ENCODE data around the gene CNOT6.
A peak's percentile ranks its signal among the peaks of the same experiment; 100 is the strongest.

Gene CNOT6

GRCh38 chr5:180603076-180603594, 109.0 kb downstream of the CNOT6 start:
- DNase-seq, result no peak

GRCh38 chr5:180604271-180604670, 110.1 kb downstream of the CNOT6 start:
- no peak for DNase-seq

- DNase-seq, result peak; percentile 31
These were observed 111.5 kb downstream of the CNOT6 start for GRCh38 chr5:180605554-180606214.

- DNase-seq, result no peak
These were observed 112.1 kb downstream of the CNOT6 start for GRCh38 chr5:180606215-180606785.

- no peak for DNase-seq
These were observed 113.8 kb downstream of the CNOT6 start for GRCh38 chr5:180607861-180608571.

GRCh38 chr5:180608572-180609310, 114.6 kb downstream of the CNOT6 start:
- no peak for DNase-seq

GRCh38 chr5:180609386-180609785, 115.2 kb downstream of the CNOT6 start:
- no peak for DNase-seq

GRCh38 chr5:180609817-180610550, 115.8 kb downstream of the CNOT6 start:
- DNase-seq, result no peak

- no peak for DNase-seq
These were observed 117.1 kb downstream of the CNOT6 start for GRCh38 chr5:180611140-180611850.

GRCh38 chr5:180612683-180613082, 118.5 kb downstream of the CNOT6 start:
- no peak for DNase-seq

GRCh38 chr5:180613188-180613813, 119.1 kb downstream of the CNOT6 start:
- no peak for DNase-seq

- no peak for DNase-seq
These were observed 119.6 kb downstream of the CNOT6 start for GRCh38 chr5:180613814-180614188.

GRCh38 chr5:180618487-180618828, 124.3 kb downstream of the CNOT6 start:
- no peak for DNase-seq

- DNase-seq, result no peak
These were observed 124.8 kb downstream of the CNOT6 start for GRCh38 chr5:180618829-180619562.

GRCh38 chr5:180619563-180619915, 125.4 kb downstream of the CNOT6 start:
- DNase-seq, result no peak

GRCh38 chr5:180620014-180620413, 125.8 kb downstream of the CNOT6 start:
- DNase-seq, result no peak

- no peak for DNase-seq
These were observed 127.1 kb downstream of the CNOT6 start for GRCh38 chr5:180621311-180621710.

- DNase-seq, result no peak
These were observed 128.7 kb downstream of the CNOT6 start for GRCh38 chr5:180622910-180623309.

GRCh38 chr5:180623411-180623834, 129.2 kb downstream of the CNOT6 start:
- DNase-seq, result no peak

GRCh38 chr5:180623844-180624243, 129.7 kb downstream of the CNOT6 start:
- no peak for DNase-seq

- no peak for DNase-seq
These were observed 130.4 kb downstream of the CNOT6 start for GRCh38 chr5:180624587-180624986.
